Thoracic aorta (tissue), 2 donors: Measurements from ENCODE around the gene PWWP2B. TPM values are rescaled to one million over a fixed set of nuclear protein-coding genes. Genes with fewer than 3 reads are reported as not detected.

Source experiments
- ATAC-seq: fragments of 150-250 bp; one replicate; pipeline ENCODE4 v1.8.0; 2017; ENCODE audit warnings: low read depth; ENCODE audit not compliant: insufficient number of reproducible peaks, low FRiP score
- DNase-seq: peaks from one replicate; pipeline ENCODE4 v3.0.0-alpha.2; 2020; ENCODE audit warnings: low spot score
- H3K27ac ChIP-seq, 2 donors: fragments of 200-600 bp; sonication (generic); 1 replicate in 1 of 2; 2 replicates in 1 of 2; pipeline ENCODE4 v1.5.1; 2016; ENCODE audit warnings: mild to moderate bottlenecking in 2 of 2, moderate library complexity in 2 of 2
- H3K27me3 ChIP-seq: fragments of 200-600 bp; sonication (generic); replicated peaks from 2 replicates; pipeline ENCODE4 v1.6.0; 2016; ENCODE audit warnings: mild to moderate bottlenecking; ENCODE audit not compliant: insufficient read depth
- H3K36me3 ChIP-seq: fragments of 200-600 bp; sonication (generic); one replicate; pipeline ENCODE4 v1.5.1; 2016
- H3K4me1 ChIP-seq, 2 donors: fragments of 200-600 bp; sonication (generic); 1 replicate in 1 of 2; 2 replicates in 1 of 2; pipeline versions ENCODE4 v1.5.1 to v1.6.0; 2016; ENCODE audit warnings: low read depth in 2 of 2, mild to moderate bottlenecking in 1 of 2; ENCODE audit not compliant: control insufficient read depth in 1 of 2
- H3K4me3 ChIP-seq: fragments of 200-600 bp; sonication (generic); 2 replicates; pipeline ENCODE4 v1.5.1; 2016; ENCODE audit warnings: mild to moderate bottlenecking
- H3K9me3 ChIP-seq: fragments of 200-600 bp; sonication (generic); 2 replicates; pipeline ENCODE4 v1.5.1; 2016
- CTCF ChIP-seq: fragments of 200-600 bp; sonication (generic); IDR thresholded peaks from one replicate; pipeline ENCODE4 v1.5.1; 2019; ENCODE audit warnings: antibody characterized with exemption
- total RNA-seq, 2 donors: library from RNA; depleted of rRNA; stranded (reverse); fragments of >200 nt; gene quantifications; one replicate each; pipeline versions ENCODE4 v1.1.0 to v1.2.3, GENCODE V29; 2016

PWWP2B gene
- total RNA-seq, 2 donors from 2014 or later: 5.3 to 7.8 TPM

GRCh38 chr10:132394936-132395703 lies 1.9 kb upstream of the PWWP2B start:
- TF ChIP-seq CTCF: no peak
- DNase-seq (no peak), ATAC-seq (no peak)
- Histone ChIP-seq H3K27me3 (no peaks in the 10 kb centered on the region), H3K9me3 (no peaks in the 10 kb centered on the region), H3K4me1 (peaks cover 12 to 21% of the 10 kb centered on the region in 2 donors), H3K4me3 (peak overlapping the region; percentile 75), H3K27ac (peak overlapping the region; percentile 72 to 84), H3K36me3 (no peaks in the 10 kb centered on the region)

GRCh38 chr10:132395704-132396493 lies 1.1 kb upstream of the PWWP2B start:
- peak; percentile 8 for ATAC-seq
- no peaks in the 10 kb centered on the region for H3K36me3 ChIP-seq
- H3K27ac ChIP-seq: peak overlapping the region; percentile 72 to 84
- TF ChIP-seq CTCF: no peak
- no peaks in the 10 kb centered on the region for H3K27me3 ChIP-seq
- no peak for DNase-seq
- H3K4me1 ChIP-seq: peaks cover 12 to 21% of the 10 kb centered on the region in 2 donors
- peak overlapping the region; percentile 75 for H3K4me3 ChIP-seq
- H3K9me3 ChIP-seq: no peaks in the 10 kb centered on the region

- Histone ChIP-seq H3K36me3 (no peaks in the 10 kb centered on the region), H3K27ac (peak overlapping the region; percentile 72 to 84), H3K9me3 (no peaks in the 10 kb centered on the region), H3K4me3 (peak overlapping the region; percentile 75), H3K27me3 (no peaks in the 10 kb centered on the region), H3K4me1 (peaks cover 12 to 21% of the 10 kb centered on the region in 2 donors)
- peak; percentile 39 for ATAC-seq
- peak; percentile 25 for TF ChIP-seq CTCF
- DNase-seq: no peak
These were observed 435 bp upstream of the PWWP2B start for GRCh38 chr10:132396494-132397035.

- no peak for DNase-seq
- no peak for ATAC-seq
- Histone ChIP-seq H3K4me1 (peaks cover 12 to 21% of the 10 kb centered on the region in 2 donors), H3K36me3 (no peaks in the 10 kb centered on the region), H3K27ac (peak overlapping the region in 1 of 2 donors; percentile 33), H3K4me3 (peak overlapping the region; percentile 95), H3K9me3 (no peaks in the 10 kb centered on the region), H3K27me3 (no peaks in the 10 kb centered on the region)
- TF ChIP-seq CTCF: no peak
These were observed 918 bp downstream of the PWWP2B start for GRCh38 chr10:132397671-132398565.
